ENCODE data around the gene UBXN1. TPM values are rescaled to one million over a fixed set of nuclear protein-coding genes. Genes with fewer than 3 reads are reported as not detected.

The UBXN1 gene
- 113 to 129 TPM (median 124 TPM) in 5 replicates for total RNA-seq (2022; extraction: Qiagen RNA extraction; ENCODE audit: low read depth)

GRCh38 chr11:62678770-62679696, at the start of gene UBXN1:
Gene UBXN1, minus strand, starts transcription at chr11:62679073. Its CDS starts 150 bp downstream, at chr11:62678923.

GRCh38 chr11:62728171-62728988, 49.5 kb upstream of the UBXN1 start, which contains the start of gene TTC9C:
Gene TTC9C, plus strand, starts transcription at chr11:62728486. Its CDS starts 363 bp downstream, at chr11:62728849.

GRCh38 chr11:62727165-62727871, 48.4 kb upstream of the UBXN1 start, which contains the start of gene HNRNPUL2:
Gene HNRNPUL2, minus strand, starts transcription at chr11:62727457. Its CDS starts 301 bp downstream, at chr11:62727156.

DNA sequence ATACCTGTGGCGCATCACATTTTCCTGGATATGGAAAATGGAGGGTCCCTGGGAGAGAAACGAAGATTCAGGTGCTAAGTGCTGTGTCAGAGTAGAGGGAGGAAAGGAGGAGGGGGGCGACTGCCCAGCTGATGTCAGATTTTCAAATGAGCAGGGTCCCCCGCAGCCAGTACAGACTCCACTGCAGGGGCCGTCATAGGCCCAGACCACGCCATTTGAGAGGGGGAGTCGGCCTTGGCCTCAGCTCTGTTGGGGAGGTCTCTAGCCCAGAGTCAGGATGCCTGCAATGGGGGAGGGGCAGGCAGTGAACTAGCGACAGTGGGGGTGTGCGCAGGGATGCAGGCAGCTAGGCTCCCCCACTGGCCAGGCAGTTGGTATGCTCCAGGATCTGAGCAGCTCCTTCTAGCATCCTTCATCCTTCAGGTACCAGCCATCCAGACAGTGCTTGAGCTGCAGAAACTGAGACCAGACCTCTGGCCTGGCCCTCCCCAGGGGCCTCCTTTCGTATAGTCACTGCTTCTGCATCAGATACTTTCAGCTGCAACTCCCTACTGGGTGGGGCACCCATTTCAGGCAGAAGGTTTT, 28.5 kb upstream of the UBXN1 start, which contains the start of the genes BSCL2 and GNG3:
Gene BSCL2 (minus strand): TSS at position 148 of the 585 bp plus-strand sequence. CDS start 229 bp downstream, outside the sequence.
Gene GNG3 (plus strand): TSS at position 400 of the 585 bp plus-strand sequence. CDS start 620 bp downstream, outside the sequence.

GRCh38 chr11:62689421-62690183, 10.7 kb upstream of the UBXN1 start, which contains the start of gene LRRN4CL:
Gene LRRN4CL, minus strand, starts transcription at chr11:62689530. Its CDS starts 1,022 bp downstream, at chr11:62688508.

DNA sequence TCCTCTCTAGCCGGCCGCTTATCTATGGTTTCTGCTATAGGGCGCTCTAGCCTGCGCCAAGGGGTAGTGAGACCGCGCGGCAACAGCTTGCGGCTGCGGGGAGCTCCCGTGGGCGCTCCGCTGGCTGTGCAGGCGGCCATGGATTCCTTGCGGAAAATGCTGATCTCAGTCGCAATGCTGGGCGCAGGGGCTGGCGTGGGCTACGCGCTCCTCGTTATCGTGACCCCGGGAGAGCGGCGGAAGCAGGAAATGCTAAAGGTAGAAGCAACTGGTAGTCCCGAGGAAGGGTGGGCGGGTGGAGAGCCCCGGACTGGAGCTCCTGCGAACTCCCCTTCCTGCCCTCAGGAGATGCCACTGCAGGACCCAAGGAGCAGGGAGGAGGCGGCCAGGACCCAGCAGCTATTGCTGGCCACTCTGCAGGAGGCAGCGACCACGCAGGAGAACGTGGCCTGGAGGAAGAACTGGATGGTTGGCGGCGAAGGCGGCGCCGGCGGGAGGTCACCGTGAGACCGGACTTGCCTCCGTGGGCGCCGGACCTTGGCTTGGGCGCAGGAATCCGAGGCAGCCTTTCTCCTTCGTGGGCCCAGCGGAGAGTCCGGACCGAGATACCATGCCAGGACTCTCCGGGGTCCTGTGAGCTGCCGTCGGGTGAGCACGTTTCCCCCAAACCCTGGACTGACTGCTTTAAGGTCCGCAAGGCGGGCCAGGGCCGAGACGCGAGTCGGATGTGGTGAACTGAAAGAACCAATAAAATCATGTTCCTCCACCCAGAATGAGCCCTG, 7.1 kb downstream of the UBXN1 start, which contains the start of the genes LBHD1 and UQCC3:
Gene LBHD1 (minus strand): TSS at position 660 of the 782 bp plus-strand sequence. CDS start 2,236 bp downstream, outside the sequence.
Gene UQCC3 (plus strand): TSS at position 66 of the 782 bp plus-strand sequence. CDS start 73 bp downstream, at position 139.

GRCh38 chr11:62665075-62665598, 13.7 kb downstream of the UBXN1 start, which contains the start of the genes C11orf98 and CSKMT:
Gene C11orf98, minus strand, starts transcription at chr11:62665210. Its CDS starts 41 bp downstream, at chr11:62665169.
Gene CSKMT, plus strand, starts transcription at chr11:62665312. Its CDS starts 568 bp downstream, at chr11:62665880.

DNA sequence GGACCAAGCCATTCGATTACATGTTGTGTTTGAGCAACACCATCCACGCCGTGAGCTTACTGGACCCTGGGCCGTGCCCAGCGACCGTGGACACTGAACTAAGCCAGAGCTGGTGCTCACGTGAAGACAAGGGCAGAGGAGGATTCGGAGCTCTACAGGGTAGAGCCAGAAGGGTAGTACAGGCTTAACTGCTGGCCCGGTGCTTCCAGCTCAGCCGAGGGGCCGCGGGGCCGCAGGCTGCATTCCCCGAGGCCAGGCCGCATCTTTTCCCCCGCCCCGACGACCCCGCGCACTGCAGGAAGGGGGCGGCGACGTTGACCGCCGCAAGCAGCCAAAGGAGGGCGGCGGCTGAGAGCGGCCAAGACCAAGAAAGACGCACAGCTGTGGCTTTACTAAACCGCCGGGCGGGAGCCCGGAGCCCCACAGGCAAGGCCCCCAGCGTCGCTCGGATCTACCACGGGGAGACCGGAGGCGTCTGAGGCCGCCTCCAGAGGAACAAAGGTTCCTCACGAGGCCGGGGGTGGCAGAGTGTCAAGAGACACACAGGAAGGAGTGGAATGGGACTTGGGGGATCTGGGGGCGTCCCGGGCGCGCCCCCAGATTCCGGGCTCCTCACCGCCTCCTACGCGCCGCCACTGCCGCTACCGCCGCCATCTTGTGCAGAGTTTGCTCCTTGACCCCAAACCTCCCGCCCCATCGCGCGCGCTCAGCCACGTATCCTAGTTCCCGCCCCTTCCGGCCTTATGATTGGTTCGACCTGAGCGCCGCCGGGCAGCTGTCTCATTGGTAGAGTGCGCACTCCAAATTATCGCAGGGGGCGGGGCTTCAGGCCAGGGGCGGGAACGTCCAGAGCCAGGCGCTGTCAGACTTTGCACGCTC, 32.7 kb downstream of the UBXN1 start, which contains the start of gene GANAB:
Gene GANAB (minus strand): TSS at position 668 of the 879 bp plus-strand sequence. CDS start 14 bp downstream, at position 654.

Other genes starting within 250 kb of the UBXN1 start
- gene AHNAK, start 132.3 kb downstream of the UBXN1 start, total RNA-seq (2022; extraction: Qiagen RNA extraction; ENCODE audit: low read depth), result 153 to 206 TPM (median 176 TPM) in 5 replicates
- 1,810 to 2,054 TPM (median 1,998 TPM) in 5 replicates for gene EEF1G, start 105.2 kb downstream of the UBXN1 start, total RNA-seq (2022; extraction: Qiagen RNA extraction; ENCODE audit: low read depth)
- gene TUT1, start 87.5 kb downstream of the UBXN1 start, total RNA-seq (2022; extraction: Qiagen RNA extraction; ENCODE audit: low read depth), result 12.6 to 16.4 TPM (median 14.7 TPM) in 5 replicates
- 85.5 to 90.4 TPM (median 87.7 TPM) in 5 replicates for gene MTA2, start 77.2 kb downstream of the UBXN1 start, total RNA-seq (2022; extraction: Qiagen RNA extraction; ENCODE audit: low read depth)
- 17.7 to 28.3 TPM (median 25.4 TPM) in 5 replicates for gene EML3, start 66.3 kb downstream of the UBXN1 start, total RNA-seq (2022; extraction: Qiagen RNA extraction; ENCODE audit: low read depth)
- 2.2 to 4.7 TPM (median 4.0 TPM) in 5 replicates for gene ROM1, start 65.8 kb downstream of the UBXN1 start, total RNA-seq (2022; extraction: Qiagen RNA extraction; ENCODE audit: low read depth)
- 43.0 to 56.7 TPM (median 55.6 TPM) in 5 replicates for gene B3GAT3, start 57.1 kb downstream of the UBXN1 start, total RNA-seq (2022; extraction: Qiagen RNA extraction; ENCODE audit: low read depth)
- gene GANAB, start 32.5 kb downstream of the UBXN1 start, total RNA-seq (2022; extraction: Qiagen RNA extraction; ENCODE audit: low read depth), result 243 to 281 TPM (median 269 TPM) in 5 replicates
- 16.8 to 22.4 TPM (median 21.8 TPM) in 5 replicates for gene INTS5, start 25.8 kb downstream of the UBXN1 start, total RNA-seq (2022; extraction: Qiagen RNA extraction; ENCODE audit: low read depth)
- 136 to 160 TPM (median 145 TPM) in 5 replicates for gene C11orf98, start 13.9 kb downstream of the UBXN1 start, total RNA-seq (2022; extraction: Qiagen RNA extraction; ENCODE audit: low read depth)
- gene CSKMT, start 13.8 kb downstream of the UBXN1 start, total RNA-seq (2022; extraction: Qiagen RNA extraction; ENCODE audit: low read depth), result 11.7 to 17.3 TPM (median 13.5 TPM) in 5 replicates
- gene UQCC3, start 7.4 kb downstream of the UBXN1 start, total RNA-seq (2022; extraction: Qiagen RNA extraction; ENCODE audit: low read depth), result 23.9 to 36.7 TPM (median 32.9 TPM) in 5 replicates
- 4.0 to 5.2 TPM (median 5.0 TPM) in 5 replicates for gene LBHD1, start 6.8 kb downstream of the UBXN1 start, total RNA-seq (2022; extraction: Qiagen RNA extraction; ENCODE audit: low read depth)
- gene LRRN4CL, start 10.5 kb upstream of the UBXN1 start, total RNA-seq (2022; extraction: Qiagen RNA extraction; ENCODE audit: low read depth), result 0.08 to 0.12 TPM (median 0.10 TPM) in 3 of 5 replicates, not detected in the others
- 55.9 to 81.0 TPM (median 72.4 TPM) in 5 replicates for gene BSCL2, start 28.4 kb upstream of the UBXN1 start, total RNA-seq (2022; extraction: Qiagen RNA extraction; ENCODE audit: low read depth)
- 0.08 TPM in 1 of 5 replicates, not detected in the others for gene GNG3, start 28.6 kb upstream of the UBXN1 start, total RNA-seq (2022; extraction: Qiagen RNA extraction; ENCODE audit: low read depth)
- 37.0 to 43.4 TPM (median 42.3 TPM) in 5 replicates for gene HNRNPUL2, start 48.4 kb upstream of the UBXN1 start, total RNA-seq (2022; extraction: Qiagen RNA extraction; ENCODE audit: low read depth)
- gene TTC9C, start 49.4 kb upstream of the UBXN1 start, total RNA-seq (2022; extraction: Qiagen RNA extraction; ENCODE audit: low read depth), result 32.4 to 38.1 TPM (median 35.4 TPM) in 5 replicates
- gene ZBTB3, start 75.1 kb upstream of the UBXN1 start, total RNA-seq (2022; extraction: Qiagen RNA extraction; ENCODE audit: low read depth), result 0.97 to 2.2 TPM (median 1.4 TPM) in 5 replicates
- gene POLR2G, start 82.5 kb upstream of the UBXN1 start, total RNA-seq (2022; extraction: Qiagen RNA extraction; ENCODE audit: low read depth), result 164 to 200 TPM (median 184 TPM) in 5 replicates
- gene TAF6L, start 92.3 kb upstream of the UBXN1 start, total RNA-seq (2022; extraction: Qiagen RNA extraction; ENCODE audit: low read depth), result 13.6 to 17.9 TPM (median 16.1 TPM) in 5 replicates
- gene TMEM179B, start 108.3 kb upstream of the UBXN1 start, total RNA-seq (2022; extraction: Qiagen RNA extraction; ENCODE audit: low read depth), result 67.5 to 93.2 TPM (median 88.1 TPM) in 5 replicates
- 19.1 to 31.3 TPM (median 28.3 TPM) in 5 replicates for gene TMEM223, start 112.9 kb upstream of the UBXN1 start, total RNA-seq (2022; extraction: Qiagen RNA extraction; ENCODE audit: low read depth)
- gene NXF1, start 126.4 kb upstream of the UBXN1 start, total RNA-seq (2022; extraction: Qiagen RNA extraction; ENCODE audit: low read depth), result 48.0 to 61.2 TPM (median 57.6 TPM) in 5 replicates
- gene STX5, start 153.0 kb upstream of the UBXN1 start, total RNA-seq (2022; extraction: Qiagen RNA extraction; ENCODE audit: low read depth), result 19.8 to 29.3 TPM (median 27.5 TPM) in 5 replicates
- not detected in 5 replicates for gene TEX54, start 153.8 kb upstream of the UBXN1 start, total RNA-seq (2022; extraction: Qiagen RNA extraction; ENCODE audit: low read depth)
- gene WDR74, start 160.5 kb upstream of the UBXN1 start, total RNA-seq (2022; extraction: Qiagen RNA extraction; ENCODE audit: low read depth), result 74.7 to 85.8 TPM (median 82.6 TPM) in 5 replicates
- gene SLC3A2, start 201.8 kb upstream of the UBXN1 start, total RNA-seq (2022; extraction: Qiagen RNA extraction; ENCODE audit: low read depth), result 884 to 1,045 TPM (median 1,010 TPM) in 5 replicates
- gene CHRM1, start 242.3 kb upstream of the UBXN1 start, total RNA-seq (2022; extraction: Qiagen RNA extraction; ENCODE audit: low read depth), result 0.06 to 0.20 TPM in 2 of 5 replicates, not detected in the others

All from A549 treated with CpdA at 1 μM for 4 hours (cell line).